Transverse colon (tissue), 4 donors: ENCODE data around the gene DYTN. TPM values are rescaled to one million over a fixed set of nuclear protein-coding genes. Genes with fewer than 3 reads are reported as not detected.

Source experiments
- DNase-seq: peaks from one replicate; pipeline ENCODE4 v3.0.0-alpha.2; 2019
- H3K27ac ChIP-seq, 4 donors: fragments of 200-600 bp; sonication (generic); 2 replicates each; pipeline ENCODE4 v1.5.1; 2016 to 2018; ENCODE audit warnings: inconsistent platforms in 4 of 4
- H3K27me3 ChIP-seq: fragments of 200-600 bp; sonication (generic); 2 replicates; pipeline ENCODE4 v1.5.1; 2017; ENCODE audit warnings: inconsistent platforms
- H3K36me3 ChIP-seq, 4 donors: fragments of 200-600 bp; sonication (generic); 2 replicates each; pipeline ENCODE4 v1.5.1; 2017 to 2019; ENCODE audit warnings: inconsistent platforms in 4 of 4
- H3K4me1 ChIP-seq, 4 donors: fragments of 200-600 bp; sonication (generic); 2 replicates each; pipeline ENCODE4 v1.5.1; 2017 to 2020; ENCODE audit warnings: inconsistent platforms in 4 of 4
- H3K4me3 ChIP-seq, 4 donors: fragments of 200-600 bp; sonication (generic); 1 replicate in 1 of 4; 2 replicates in 3 of 4; pipeline versions ENCODE4 v1.5.1 to v1.6.1; 2017 to 2019; ENCODE audit warnings: inconsistent platforms in 4 of 4
- H3K9me3 ChIP-seq, 2 donors: fragments of 200-600 bp; sonication (generic); 2 replicates each; pipeline ENCODE4 v1.5.1; 2017 to 2019; ENCODE audit warnings: inconsistent platforms in 2 of 2
- CTCF ChIP-seq, 5 experiments: fragments of 200-600 bp in 3 of 5; fragments of 450-650 bp in 2 of 5; sonication (generic) in 3 of 5; IDR thresholded peaks; 1 replicate in 2 of 5; 2 replicates in 3 of 5; pipeline ENCODE4 v1.5.1; 2016 to 2017; ENCODE audit warnings: antibody characterized with exemption in 5 of 5, inconsistent platforms in 3 of 5, mild to moderate bottlenecking in 2 of 5, moderate library complexity in 1 of 5
- EP300 ChIP-seq: sonication (generic); formaldehyde crosslinking; IDR thresholded peaks from one replicate; pipeline ENCODE4 v1.6.1; 2017; ENCODE audit warnings: antibody characterized with exemption, low read depth
- POLR2A ChIP-seq: fragments of 450-650 bp; IDR thresholded peaks from one replicate; pipeline ENCODE4 v1.6.1; 2016; ENCODE audit warnings: antibody characterized with exemption, mild to moderate bottlenecking, moderate library complexity
- POLR2AphosphoS5 ChIP-seq, 3 donors: sonication (generic); formaldehyde crosslinking; IDR thresholded peaks; one replicate each; pipeline ENCODE4 v1.6.1; 2016; ENCODE audit warnings: antibody characterized with exemption in 3 of 3
- WGBS, 2 donors: methylation state at CpG; one replicate each; pipeline ENCODE4 v1.1.5; 2018; ENCODE audit warnings: low coverage in 1 of 2; 5-methylcytosine and 5-hydroxymethylcytosine counted together
- in situ Hi-C, 4 donors: fragments of 200-750 bp; cut with MboI; loops; one replicate each; pipeline versions ENCODE4 v1.15.0 to v1.15.1; 2017; ENCODE audit warnings: low sequenced_read_pairs in 3 of 4, low pct_ligation_motif_present in 1 of 4, low pct_unique_long_range_greater_than_20kb in 1 of 4
- intact Hi-C: fragments of 100-400 bp; cut with DNase I; formaldehyde crosslinking; loops from one replicate; pipeline ENCODE4 v1.15.1; 2023; ENCODE audit warnings: low total_unique reads
- total RNA-seq, 4 donors: library from RNA; depleted of rRNA; stranded (reverse); fragments of >200 nt; gene quantifications; one replicate each; pipeline ENCODE4 v1.1.0, GENCODE V29; 2016

Gene DYTN
- total RNA-seq, 4 donors from 2014 or later = not detected

DNA sequence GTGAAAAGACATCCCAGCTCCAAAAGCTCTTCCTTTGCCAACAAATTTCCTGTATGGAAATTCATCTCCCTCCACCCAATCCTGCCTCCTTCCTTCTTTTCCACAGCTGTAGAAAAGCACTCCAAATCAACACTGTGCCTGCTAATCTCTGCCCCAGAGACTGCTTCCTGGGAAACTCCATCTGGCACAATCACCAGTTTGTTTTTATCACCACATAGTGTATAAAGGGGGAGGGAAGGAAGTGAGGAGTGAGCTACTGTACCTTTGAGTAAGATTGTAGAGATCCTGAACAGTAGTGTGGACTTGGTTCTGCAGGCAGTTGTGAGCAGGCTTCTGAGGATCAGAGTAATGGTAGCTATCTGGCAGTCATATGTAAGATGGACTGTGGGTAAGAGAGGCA, 90.6 kb downstream of the DYTN start:
- Histone ChIP-seq H3K27ac (no peak overlapping the region), H3K27me3 (no peaks in the 10 kb centered on the region), H3K4me3 (no peak overlapping the region), H3K9me3 (no peaks in the 10 kb centered on the region), H3K36me3 (no peaks in the 10 kb centered on the region), H3K4me1 (no peaks in the 10 kb centered on the region)
- TF ChIP-seq EP300 = no peak
- TF ChIP-seq POLR2AphosphoS5 (IDR thresholded peaks at IDR 0.05) = no peak
- TF ChIP-seq POLR2A = no peak
- in situ Hi-C loops = no loop called here
- no peak for DNase-seq
- intact Hi-C loops = loop anchor here (5.0 kb wide), 1 partner anchor 290 kb away; no protein-coding TSS in a partner anchor

DNA sequence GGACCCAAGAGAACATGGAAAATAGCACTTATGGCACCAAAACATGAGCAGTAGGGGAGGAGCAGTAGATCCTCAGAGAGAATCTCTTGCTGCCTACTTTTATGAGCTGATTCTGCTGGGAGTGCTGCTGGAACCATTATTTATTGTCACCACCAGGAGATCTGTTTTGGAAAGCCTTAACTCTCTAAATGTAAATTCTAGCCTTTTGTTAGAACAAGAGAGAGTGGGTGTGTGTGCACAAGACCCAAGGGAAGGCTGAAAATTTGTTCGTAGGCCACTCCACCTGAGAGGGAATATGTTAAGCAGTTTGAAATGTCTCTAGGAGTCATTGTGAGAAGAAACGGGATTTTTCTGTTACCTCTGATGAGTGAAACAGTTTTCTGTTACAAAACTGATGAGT, 92.1 kb downstream of the DYTN start:
- Histone ChIP-seq H3K4me3 (no peak overlapping the region), H3K4me1 (no peaks in the 10 kb centered on the region), H3K27ac (no peak overlapping the region), H3K27me3 (no peaks in the 10 kb centered on the region), H3K36me3 (no peaks in the 10 kb centered on the region), H3K9me3 (no peaks in the 10 kb centered on the region)
- DNase-seq = no peak
- WGBS, 2 donors = 62 to 75% methylated on average over 1 to 2 of the region's 2 CpGs
- no peak for TF ChIP-seq POLR2A
- no peak for TF ChIP-seq CTCF (IDR thresholded peaks at IDR 0.05)
- TF ChIP-seq EP300 = no peak
- no peak for TF ChIP-seq POLR2AphosphoS5 (IDR thresholded peaks at IDR 0.05)
- intact Hi-C loops = loop anchor here (5.0 kb wide), 1 partner anchor 289 kb away; no protein-coding TSS in a partner anchor
- in situ Hi-C loops = no loop called here

- H3K27ac ChIP-seq = no peak overlapping the region
- no peak for TF ChIP-seq CTCF (IDR thresholded peaks at IDR 0.05)
- no peak for TF ChIP-seq EP300
- TF ChIP-seq POLR2AphosphoS5 (IDR thresholded peaks at IDR 0.05) = no peak
- no peak for TF ChIP-seq POLR2A
- H3K4me1 ChIP-seq = no peaks in the 10 kb centered on the region
- in situ Hi-C loops = no loop called here
- H3K27me3 ChIP-seq = no peaks in the 10 kb centered on the region
- intact Hi-C loops = no loop called here
- no peak overlapping the region for H3K4me3 ChIP-seq
- 66 to 74% methylated on average over 3 of the region's 3 CpGs for WGBS, 2 donors
- H3K36me3 ChIP-seq = no peaks in the 10 kb centered on the region
- no peak for DNase-seq
- no peaks in the 10 kb centered on the region for H3K9me3 ChIP-seq
Measured at GRCh38 chr2:206619011-206619410, 99.2 kb downstream of the DYTN start.

- 17 to 45% methylated on average over 1 to 2 of the region's 2 CpGs for WGBS, 2 donors
- DNase-seq = no peak
- no peak overlapping the region for H3K27ac ChIP-seq
- in situ Hi-C loops (no loop called here), intact Hi-C loops (no loop called here)
- H3K4me1 ChIP-seq = no peaks in the 10 kb centered on the region
- H3K36me3 ChIP-seq = no peaks in the 10 kb centered on the region
- no peaks in the 10 kb centered on the region for H3K27me3 ChIP-seq
- TF ChIP-seq CTCF (IDR thresholded peaks at IDR 0.05) (no peak), POLR2AphosphoS5 (IDR thresholded peaks at IDR 0.05) (no peak)
- H3K9me3 ChIP-seq = no peaks in the 10 kb centered on the region
- no peak overlapping the region for H3K4me3 ChIP-seq
Measured at GRCh38 chr2:206616151-206616550, 102.0 kb downstream of the DYTN start.

GRCh38 chr2:206615417-206616089, 102.6 kb downstream of the DYTN start:
- intact Hi-C loops = no loop called here
- in situ Hi-C loops = no loop called here

More at GRCh38 chr2:206615417-206616089, 102.6 kb downstream of the DYTN start:
- Histone ChIP-seq H3K36me3 (no peaks in the 10 kb centered on the region), H3K27ac (no peak overlapping the region), H3K9me3 (no peaks in the 10 kb centered on the region), H3K27me3 (no peaks in the 10 kb centered on the region), H3K4me3 (no peak overlapping the region), H3K4me1 (no peaks in the 10 kb centered on the region)
- no peak for TF ChIP-seq POLR2A
- TF ChIP-seq EP300 = no peak
- no peak for TF ChIP-seq POLR2AphosphoS5 (IDR thresholded peaks at IDR 0.05)
- no peak for TF ChIP-seq CTCF (IDR thresholded peaks at IDR 0.05)
- no peak for DNase-seq
- WGBS, 2 donors = 80 to 83% methylated on average over 4 to 7 of the region's 7 CpGs
